HepG2 (cell line): ENCODE data around the gene INPP5K. TPM values are rescaled to one million over a fixed set of nuclear protein-coding genes. Genes with fewer than 3 reads are reported as not detected.

Experiments used
- ATAC-seq: fragments of 200-7000 bp; cut with Tn5 transposase; 3 replicates; pipeline ENCODE4 v1.9.1; 2020; ENCODE audit warnings: mild to moderate bottlenecking, moderate library complexity
- BruUV-seq: library from RNA; stranded (reverse); fragments of 400-500 nt; replicated peaks from 2 replicates; lab custom pipeline; 2021; lab: Mats Ljungman, UMichigan
- CTCF ChIA-PET: fragments of 300-600 bp; formaldehyde crosslinking; extraction: SDS; loops from one replicate; lab custom pipeline; 2021; ENCODE audit warnings: low total read pairs, inconsistent platforms, low intra/inter-chr PET ratio; lab: Yijun Ruan, JAX
- POLR2A ChIA-PET: fragments of 350-600 bp; sonication (Branson Sonifier 250); formaldehyde crosslinking; loops from one replicate; lab custom pipeline; 2020; ENCODE audit warnings: antibody characterized with exemption, inconsistent platforms; lab: Yijun Ruan, JAX
- DNase-seq: peaks from one replicate; pipeline ENCODE4 v3.0.0-alpha.2; 2015; ENCODE audit warnings: low spot score
- FAIRE-seq: peaks from 3 replicates; lab custom pipeline; 2011; peaks lifted over from hg19 to GRCh38; lab: Jason Lieb, UNC
- H2AFZ ChIP-seq: one replicate; pipeline ENCODE4 v1.6.1; 2011; ENCODE audit warnings: low read length, inconsistent platforms
- H3K27ac ChIP-seq: fragments of 300-600 bp; 3 replicates; pipeline ENCODE4 v1.8.0; 2011; ENCODE audit warnings: mixed run types, mild to moderate bottlenecking, mixed read lengths, low read length, inconsistent platforms; ENCODE audit not compliant: insufficient read depth; ENCODE audit errors: extremely low read length
- H3K27me3 ChIP-seq, 2 experiments: fragments of 200-600 bp in 1 of 2; 2 replicates in 1 of 2; 3 replicates in 1 of 2; pipeline versions ENCODE4 v1.6.0 to v1.8.0; 2011; ENCODE audit warnings: low read length in 2 of 2, mild to moderate bottlenecking in 2 of 2, moderate library complexity in 2 of 2, inconsistent platforms in 1 of 2; ENCODE audit not compliant: insufficient read depth in 2 of 2, control insufficient read depth in 1 of 2
- H3K36me3 ChIP-seq, 2 experiments: fragments of 200-600 bp in 1 of 2; replicated peaks in 1 of 2; 2 replicates in 1 of 2; 3 replicates in 1 of 2; pipeline versions ENCODE4 v1.5.1 to v1.8.0; 2011; ENCODE audit warnings: low read length in 2 of 2, inconsistent platforms in 1 of 2; ENCODE audit not compliant: insufficient read depth in 2 of 2, control insufficient read depth in 1 of 2
- H3K4me1 ChIP-seq: 2 replicates; pipeline ENCODE4 v1.5.1; 2012; ENCODE audit warnings: low read length, inconsistent platforms; ENCODE audit not compliant: insufficient read depth
- H3K4me2 ChIP-seq: 2 replicates; pipeline ENCODE4 v1.6.0; 2011; ENCODE audit warnings: low read depth, low read length, inconsistent platforms
- H3K4me3 ChIP-seq, 3 experiments: fragments of 200-600 bp in 1 of 3; sonication (generic), shearing (Covaris generic) in 1 of 3; replicated peaks in 1 of 3; 2 replicates each; pipeline ENCODE4 v1.5.1; 2011 to 2016; ENCODE audit warnings: low read length in 3 of 3, inconsistent platforms in 2 of 3, low read depth in 2 of 3, mild to moderate bottlenecking in 2 of 3, control low read depth in 1 of 3, mixed read lengths in 1 of 3; ENCODE audit not compliant: insufficient read depth in 1 of 3
- H3K79me2 ChIP-seq: one replicate; pipeline ENCODE4 v1.6.1; 2011; ENCODE audit warnings: low read length, inconsistent platforms; ENCODE audit not compliant: insufficient read depth
- H3K9ac ChIP-seq: 2 replicates; pipeline ENCODE4 v1.6.0; 2011; ENCODE audit warnings: mild to moderate bottlenecking, low read depth, low read length, inconsistent platforms; ENCODE audit not compliant: insufficient read depth
- H3K9me3 ChIP-seq: 2 replicates; pipeline ENCODE4 v1.5.1; 2012; ENCODE audit warnings: mild to moderate bottlenecking, low read length
- H4K20me1 ChIP-seq: 2 replicates; pipeline ENCODE4 v1.6.0; 2011; ENCODE audit warnings: inconsistent platforms, mild to moderate bottlenecking, low read length, moderate library complexity; ENCODE audit not compliant: insufficient read depth
- FOXP1 ChIP-seq, 2 experiments: fragments of 450-650 bp in 1 of 2; IDR thresholded peaks; 2 replicates each; pipeline ENCODE4 v1.6.1; 2017 to 2018; ENCODE audit warnings: antibody characterized with exemption in 1 of 2
- HMG20A ChIP-seq: IDR thresholded peaks from 2 replicates; pipeline ENCODE4 v1.6.1; 2016; ENCODE audit warnings: borderline replicate concordance
- KLF15 ChIP-seq: sonication (generic); formaldehyde crosslinking; IDR thresholded peaks from 2 replicates; pipeline ENCODE4 v1.8.1; 2023; ENCODE audit warnings: borderline replicate concordance, mild to moderate bottlenecking, inconsistent platforms, missing genetic modification reagents, mixed read lengths
- KLF6 ChIP-seq: IDR thresholded peaks from 2 replicates; pipeline ENCODE4 v1.8.0; 2016; ENCODE audit warnings: missing biosample characterization, missing genetic modification reagents
- RFXAP ChIP-seq: sonication (generic); formaldehyde crosslinking; IDR thresholded peaks from 2 replicates; pipeline ENCODE4 v1.4.0; 2020; ENCODE audit warnings: missing genetic modification reagents, borderline replicate concordance
- TMF1 ChIP-seq: sonication (generic); formaldehyde crosslinking; IDR thresholded peaks from 2 replicates; pipeline ENCODE4 v1.8.1; 2022; ENCODE audit warnings: low read depth, missing genetic modification reagents
- ZBTB42 ChIP-seq: sonication (generic); formaldehyde crosslinking; IDR thresholded peaks from 2 replicates; pipeline ENCODE4 v1.5.0; 2020; ENCODE audit warnings: mild to moderate bottlenecking, missing genetic modification reagents
- ZNF292 ChIP-seq: sonication (generic); formaldehyde crosslinking; IDR thresholded peaks from 2 replicates; pipeline ENCODE4 v1.8.1; 2022; ENCODE audit warnings: mild to moderate bottlenecking, low read depth, missing genetic modification reagents, borderline replicate concordance
- ZNF30 ChIP-seq: sonication (generic); formaldehyde crosslinking; IDR thresholded peaks from 2 replicates; pipeline ENCODE4 v1.5.0; 2020; ENCODE audit warnings: mild to moderate bottlenecking, missing genetic modification reagents
- WGBS: methylation state at CpG from one replicate; pipeline ENCODE4 v1.1.6; 2017; ENCODE audit warnings: low lambda C conversion rate; 5-methylcytosine and 5-hydroxymethylcytosine counted together
- in situ Hi-C: cut with HindIII; loops from 2 replicates; pipeline ENCODE4 v1.10.0; 2017; ENCODE audit warnings: low pct_unique_long_range_greater_than_20kb; ENCODE audit not compliant: extremely low pct_ligation_motif_present
- intact Hi-C: fragments of 100-400 bp; cut with micrococcal nuclease; formaldehyde crosslinking; loops from one replicate; pipeline ENCODE4 v1.10.0; 2022; ENCODE audit not compliant: unreplicated experiment
- polyA plus RNA-seq, 8 experiments: library from polyadenylated mRNA; depleted of rRNA in 3 of 8; stranded (reverse) in 7 of 8; unstranded in 1 of 8; fragments of >200 nt; fragmentation: Illumina TruSeq in 4 of 8; extraction: Trizol in 4 of 8; gene quantifications; 2 replicates each; pipeline versions ENCODE4 v1.2.1 to v1.2.3, GENCODE V29; 2011 to 2016; ENCODE audit warnings: low read depth in 4 of 8, missing spikeins in 1 of 8, mixed read lengths in 1 of 8; ENCODE audit not compliant: insufficient read depth in 1 of 8
- total RNA-seq, 5 experiments: library from RNA; depleted of rRNA; stranded (reverse); fragments of >200 nt; fragmentation: Illumina TruSeq; extraction: Trizol; gene quantifications; 2 replicates each; pipeline ENCODE4 v1.2.3, GENCODE V29; 2016; ENCODE audit warnings: low read depth in 1 of 5
- TF ChIP-seq, protein P1 (sequence below): sonication (generic); formaldehyde crosslinking; IDR thresholded peaks from 2 replicates; pipeline ENCODE4 v1.8.0; 2022; ENCODE audit warnings: mild to moderate bottlenecking, missing genetic modification reagents, borderline replicate concordance

The INPP5K gene
- total and polyA plus RNA-seq, 2 of the 13 experiments (the other 11 are each of a cell fraction or from before 2014, with no cell fraction given), result 4.8 to 9.6 TPM

DNA sequence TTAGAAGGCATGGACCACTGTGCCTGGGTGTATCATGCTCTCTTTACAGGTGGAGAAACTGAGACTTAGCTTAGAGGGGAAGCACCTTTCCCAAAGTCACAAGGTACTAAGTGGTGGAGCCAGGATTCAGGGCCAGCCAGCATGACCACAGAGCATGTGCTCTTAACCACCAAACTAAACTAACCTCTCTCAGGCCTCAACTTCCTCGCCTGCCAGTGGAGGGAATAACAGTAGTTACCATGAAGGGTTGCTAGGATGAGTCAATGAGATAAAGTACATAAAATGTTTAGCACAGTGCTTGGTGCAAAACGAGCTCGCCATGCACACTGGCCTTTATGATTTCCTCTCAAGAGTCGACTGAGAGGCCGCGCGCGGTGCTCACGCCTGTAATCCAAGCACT is 17.5 kb downstream of the INPP5K start:
- FAIRE-seq (no peak), DNase-seq (no peak), ATAC-seq (no peak)
- H3K9me3 ChIP-seq, result no peaks in the 10 kb centered on the region
- no peak overlapping the region for H3K9ac ChIP-seq
- H3K79me2 ChIP-seq, result no peaks in the 10 kb centered on the region
- no peaks in the 10 kb centered on the region for H4K20me1 ChIP-seq
- no TSS peak for BruUV-seq
- H3K4me3 ChIP-seq, result no peak overlapping the region
- TF ChIP-seq ZNF30 (CRISPR knock-in tag) (no peak), HMG20A (CRISPR knock-in tag) (no peak), ZBTB42 (no peak), TMF1 (no peak), FOXP1 (IDR thresholded peaks at IDR 0.05) (no peak), FOXP1 (CRISPR knock-in tag; IDR thresholded peaks at IDR 0.05) (no peak), RFXAP (CRISPR knock-in tag) (no peak), KLF15 (CRISPR knock-in tag) (no peak), KLF6 (CRISPR knock-in tag) (no peak)
- no peaks in the 10 kb centered on the region for H3K4me1 ChIP-seq
- no peak overlapping the region for H3K4me2 ChIP-seq
- no peaks in the 10 kb centered on the region; a peak in 1 of 5 replicates for H3K27me3 ChIP-seq
- 93% methylated on average over 8 of the region's 9 CpGs for WGBS
- no peaks in the 10 kb centered on the region for H3K36me3 ChIP-seq
- in situ Hi-C loops, result no loop called here
- POLR2A ChIA-PET, result no interaction called here
- CTCF ChIA-PET, result no interaction called here
- no peak overlapping the region for H3K27ac ChIP-seq
- H2AFZ ChIP-seq, result no peak overlapping the region
- intact Hi-C loops, result no loop called here

DNA sequence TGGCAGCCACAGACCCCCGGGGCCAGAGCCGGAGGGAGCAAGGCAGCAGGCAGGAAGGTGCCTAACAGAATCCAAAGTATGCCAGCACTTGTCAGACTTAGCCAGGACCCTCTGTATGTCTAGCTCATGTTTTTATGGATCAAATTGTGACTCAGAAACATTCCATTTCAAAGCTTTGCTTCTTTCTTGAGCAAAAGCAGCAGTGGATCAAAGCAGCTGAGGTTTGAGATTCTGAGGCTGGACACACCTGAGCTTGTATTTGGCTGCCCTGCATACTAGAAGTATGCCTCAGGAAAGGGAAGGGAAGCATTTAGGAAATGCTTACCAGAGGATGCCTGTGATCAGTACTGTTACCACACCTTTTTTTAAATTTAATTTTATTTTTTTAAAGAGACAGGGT is 18.2 kb downstream of the INPP5K start:
- FAIRE-seq (no peak), DNase-seq (no peak), ATAC-seq (no peak)
- H3K36me3 ChIP-seq, result no peaks in the 10 kb centered on the region
- H2AFZ ChIP-seq, result no peak overlapping the region
- H3K27ac ChIP-seq, result no peak overlapping the region
- ChIA-PET CTCF (no interaction called here), POLR2A (no interaction called here)
- WGBS, result 85% methylated on average over 2 of the region's 2 CpGs
- H3K79me2 ChIP-seq, result no peaks in the 10 kb centered on the region
- no peaks in the 10 kb centered on the region for H3K9me3 ChIP-seq
- in situ Hi-C loops, result no loop called here
- no peak overlapping the region for H3K9ac ChIP-seq
- BruUV-seq, result no TSS peak
- no peaks in the 10 kb centered on the region; the same call in 1 of the 2 replicates for H3K4me1 ChIP-seq
- TF ChIP-seq, protein P1, sequence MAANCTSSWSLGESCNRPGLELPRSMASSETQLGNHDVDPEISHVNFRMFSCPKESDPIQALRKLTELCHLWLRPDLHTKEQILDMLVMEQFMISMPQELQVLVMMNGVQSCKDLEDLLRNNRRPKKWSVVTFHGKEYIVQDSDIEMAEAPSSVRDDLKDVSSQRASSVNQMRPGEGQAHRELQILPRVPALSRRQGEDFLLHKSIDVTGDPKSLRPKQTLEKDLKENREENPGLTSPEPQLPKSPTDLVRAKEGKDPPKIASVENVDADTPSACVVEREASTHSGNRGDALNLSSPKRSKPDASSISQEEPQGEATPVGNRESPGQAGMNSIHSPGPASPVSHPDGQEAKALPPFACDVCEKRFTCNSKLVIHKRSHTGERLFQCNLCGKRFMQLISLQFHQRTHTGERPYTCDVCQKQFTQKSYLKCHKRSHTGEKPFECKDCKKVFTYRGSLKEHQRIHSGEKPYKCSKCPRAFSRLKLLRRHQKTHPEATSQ (CRISPR knock-in tag), result no peak
- TF ChIP-seq ZNF292 (CRISPR knock-in tag), result no peak
- no peaks in the 10 kb centered on the region for H4K20me1 ChIP-seq
- H3K4me3 ChIP-seq, result no peak overlapping the region
- no peak overlapping the region for H3K4me2 ChIP-seq
- intact Hi-C loops, result no loop called here
- no peaks in the 10 kb centered on the region; a peak in 1 of 5 replicates for H3K27me3 ChIP-seq
